Stimulated activated CD8-positive, alpha-beta memory T cell treated with anti-CD3 and anti-CD28 coated beads, Interleukin-7, amount 100 ng/mL, for 24 hours (primary cell): ENCODE results near the gene HEXD.
"Not testable (repeated sequence)": the region's sequence is repeated elsewhere in the genome, so short reads cannot be mapped to it uniquely, and the experiment has no call there.

ENCODE experiments used
- DNase-seq: peaks from one replicate; pipeline ENCODE4 v3.0.0-alpha.2; 2020; ENCODE audit warnings: low read depth

HEXD gene

DNA sequence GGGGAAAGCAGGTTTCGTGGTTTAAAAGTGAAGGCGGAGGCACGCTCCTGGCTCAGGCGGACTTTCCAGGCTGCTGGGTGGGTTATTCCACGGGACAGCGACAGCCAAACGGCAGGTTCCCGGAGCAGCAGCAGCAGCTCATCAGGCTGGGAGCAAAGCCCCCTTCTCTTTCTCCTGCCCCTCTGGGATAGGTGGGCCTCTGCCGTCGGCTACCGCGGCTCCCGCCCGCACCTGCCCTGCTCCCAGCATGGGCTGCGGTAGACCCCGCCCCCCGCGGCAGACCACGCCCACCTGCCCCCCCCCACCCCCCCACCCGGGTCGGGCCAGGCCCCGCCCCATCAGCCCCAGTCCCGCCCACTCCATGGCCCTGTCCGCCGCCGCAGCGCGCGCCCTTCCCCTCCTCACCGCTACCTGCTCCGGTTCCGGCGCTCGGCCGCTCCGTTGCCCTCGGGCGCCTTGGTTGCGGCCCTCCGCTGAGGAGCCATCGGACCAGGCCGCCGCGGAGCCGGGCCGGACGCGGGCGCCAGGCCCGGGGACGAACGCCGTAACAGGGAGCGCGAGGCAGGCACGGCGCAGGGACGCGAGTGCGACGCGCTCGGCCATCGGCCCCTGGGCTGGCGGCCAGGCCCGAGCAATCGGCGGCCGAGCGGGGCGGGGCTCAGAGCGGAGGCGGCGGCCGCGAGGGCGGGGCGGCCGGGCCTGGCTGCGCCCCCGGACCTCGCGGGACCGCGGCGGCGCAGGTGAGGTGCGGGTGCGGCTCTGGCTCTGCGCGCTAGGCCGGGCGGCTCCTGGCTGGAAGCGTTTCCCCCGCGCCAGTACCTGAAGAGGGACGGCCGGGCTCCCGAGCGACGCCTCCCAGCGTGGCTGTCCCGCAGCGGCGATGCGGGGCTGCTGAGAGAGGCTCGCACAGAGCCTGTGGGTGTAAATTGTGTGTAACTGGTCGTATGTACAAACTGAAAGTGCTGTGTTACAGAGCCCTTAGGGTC is at the start of gene HEXD, which contains the start of gene OGFOD3:
HEXD (plus strand) TSS at position 347 of the 986 bp plus-strand sequence. CDS start 1,453 bp downstream, outside the sequence.
OGFOD3 (minus strand) TSS at position 586 of the 986 bp plus-strand sequence; CDS start at position 485, 101 bp downstream.
- DNase-seq = peak; percentile 55

- DNase-seq = no peak
These were observed 48.9 kb upstream of the HEXD start for GRCh38 chr17:82369211-82369610.

DNA sequence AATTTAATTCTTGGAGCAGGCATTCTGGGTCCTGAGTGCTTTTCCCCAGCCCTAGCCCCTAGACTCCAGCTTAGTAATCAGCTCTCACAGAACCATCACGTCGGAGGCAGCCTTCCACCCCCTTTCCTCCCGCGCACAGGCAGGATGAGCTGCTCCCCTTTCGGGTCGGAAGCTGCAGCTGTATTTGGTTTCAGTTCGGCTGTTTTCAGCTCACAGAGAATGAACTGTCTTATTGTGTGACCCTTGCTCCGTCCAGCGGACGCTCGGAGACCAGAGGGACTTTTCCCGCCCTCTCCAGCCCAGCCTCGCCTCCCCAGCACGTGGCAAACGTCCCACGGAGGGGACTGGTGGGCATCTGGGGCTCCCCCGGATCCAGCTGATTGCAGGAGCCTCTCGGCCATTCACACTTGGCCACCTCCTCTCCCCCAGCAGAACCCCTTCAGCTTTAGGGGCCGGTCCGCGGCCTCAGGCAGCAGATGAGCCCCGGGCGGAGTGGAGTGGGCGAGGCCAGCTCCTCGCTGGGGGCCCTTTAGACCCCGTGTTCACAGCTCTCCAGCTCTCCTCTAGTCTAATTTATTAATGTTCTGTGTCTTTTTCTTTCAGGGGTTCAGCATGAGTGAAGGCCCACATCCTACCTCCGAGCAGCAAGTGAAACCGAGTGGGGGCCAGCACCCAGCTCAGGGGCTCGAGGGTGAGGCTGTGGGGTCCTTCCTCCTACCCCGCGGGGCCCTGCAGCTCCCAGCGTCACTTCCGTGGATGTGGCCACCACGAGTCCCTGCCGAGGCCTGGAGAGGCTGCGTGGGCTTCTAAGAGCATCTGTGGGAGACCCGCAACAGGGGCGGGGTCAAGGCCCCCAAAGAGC is 47.4 kb upstream of the HEXD start:
- DNase-seq = no peak

- no peak for DNase-seq
These were observed 46.6 kb upstream of the HEXD start, which contains the start of gene UTS2R for GRCh38 chr17:82371333-82372248. Gene UTS2R (plus strand): TSS chr17:82371765. CDS start chr17:82374325, 2,560 bp downstream.

DNA sequence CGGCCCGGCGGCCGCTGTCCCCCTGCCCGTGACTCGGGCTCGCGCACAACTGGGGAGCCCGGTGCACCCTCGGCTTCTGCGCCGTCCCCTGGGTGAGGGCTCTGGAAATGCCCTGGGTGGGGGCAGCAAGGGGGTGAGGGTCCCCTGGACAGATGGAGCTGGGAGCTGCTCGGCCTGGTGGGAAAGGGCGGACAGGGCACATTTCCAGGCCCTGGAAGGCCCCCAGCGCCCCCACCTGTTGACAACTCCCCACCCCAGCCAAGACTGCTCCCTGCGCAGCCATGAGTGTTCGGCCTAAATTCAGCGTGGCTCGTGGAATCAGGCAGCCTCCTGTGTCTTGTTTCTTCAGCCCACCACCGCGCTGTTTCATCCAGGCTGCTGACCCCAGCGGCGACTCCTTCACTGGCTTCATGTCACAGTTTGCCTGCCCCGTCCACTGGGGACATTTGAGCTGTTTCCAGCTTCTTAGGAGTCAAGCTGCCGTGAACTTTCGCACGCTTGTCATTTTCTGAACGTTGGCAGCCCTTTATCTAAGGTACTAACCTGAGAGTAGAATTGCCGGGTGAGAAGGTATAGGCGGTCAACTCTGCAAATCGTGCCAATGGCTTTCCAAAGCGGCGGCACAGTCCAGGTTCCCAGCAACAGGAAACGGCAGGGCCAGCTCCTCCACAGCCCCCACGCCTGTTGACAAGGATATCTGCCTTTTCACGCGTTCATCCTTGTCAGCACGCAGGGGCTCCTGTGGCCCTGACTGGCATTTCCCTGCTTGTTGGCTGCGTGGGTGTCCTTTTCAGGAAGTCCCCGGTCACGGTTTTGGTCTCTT is 45.7 kb upstream of the HEXD start:
- no peak for DNase-seq

DNA sequence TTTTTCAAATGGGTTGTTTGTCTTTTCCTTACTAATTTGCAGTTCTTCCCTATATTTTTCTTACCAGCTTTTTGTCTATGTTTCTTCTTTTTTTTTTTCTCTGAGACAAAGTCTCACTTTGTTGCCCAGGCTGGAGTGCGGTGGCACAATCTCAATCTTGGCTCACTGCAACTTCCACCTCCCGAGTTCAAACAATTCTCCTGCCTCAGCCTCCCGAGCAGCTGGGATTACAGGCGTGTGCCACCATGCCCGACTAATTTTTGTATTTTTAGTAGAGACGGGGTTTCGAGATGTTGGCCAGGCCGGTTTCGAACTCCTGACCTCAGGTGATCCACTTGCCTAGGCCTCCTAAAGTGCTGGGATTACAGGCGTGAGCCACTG is 45.1 kb upstream of the HEXD start:
- DNase-seq = not testable (repeated sequence)

DNA sequence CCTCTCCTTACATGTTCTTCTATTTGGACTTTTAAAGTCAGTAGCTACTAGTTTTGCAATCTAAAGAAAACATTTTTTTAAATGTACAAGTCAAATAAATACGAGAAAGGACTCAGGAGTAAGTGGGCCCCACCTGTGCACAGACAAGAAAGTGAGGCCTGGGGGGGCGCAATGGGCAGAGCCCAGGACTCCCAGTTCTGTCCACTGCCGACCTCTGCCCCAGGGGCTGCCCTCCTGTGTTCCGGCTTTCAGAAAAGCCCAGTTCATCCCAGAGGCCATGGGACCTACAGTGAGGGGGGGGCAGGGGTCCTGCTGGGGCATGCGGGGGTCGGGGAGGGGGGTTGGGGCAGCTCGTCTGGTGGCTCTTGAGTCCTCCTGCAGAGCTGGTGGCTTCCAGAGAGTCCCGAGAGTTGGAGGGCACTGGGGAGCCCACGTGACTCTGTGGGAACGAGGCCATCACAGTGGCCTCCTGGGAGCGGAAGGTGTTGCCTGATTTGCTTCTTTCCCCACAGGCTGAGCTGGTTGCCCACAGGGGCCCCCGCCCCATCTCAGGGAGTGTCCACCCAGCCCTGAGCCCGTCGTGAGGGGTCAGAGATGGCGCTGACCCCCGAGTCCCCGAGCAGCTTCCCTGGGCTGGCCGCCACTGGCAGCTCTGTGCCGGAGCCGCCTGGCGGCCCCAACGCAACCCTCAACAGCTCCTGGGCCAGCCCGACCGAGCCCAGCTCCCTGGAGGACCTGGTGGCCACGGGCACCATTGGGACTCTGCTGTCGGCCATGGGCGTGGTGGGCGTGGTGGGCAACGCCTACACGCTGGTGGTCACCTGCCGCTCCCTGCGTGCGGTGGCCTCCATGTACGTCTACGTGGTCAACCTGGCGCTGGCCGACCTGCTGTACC is 44.2 kb upstream of the HEXD start:
- no peak for DNase-seq

DNA sequence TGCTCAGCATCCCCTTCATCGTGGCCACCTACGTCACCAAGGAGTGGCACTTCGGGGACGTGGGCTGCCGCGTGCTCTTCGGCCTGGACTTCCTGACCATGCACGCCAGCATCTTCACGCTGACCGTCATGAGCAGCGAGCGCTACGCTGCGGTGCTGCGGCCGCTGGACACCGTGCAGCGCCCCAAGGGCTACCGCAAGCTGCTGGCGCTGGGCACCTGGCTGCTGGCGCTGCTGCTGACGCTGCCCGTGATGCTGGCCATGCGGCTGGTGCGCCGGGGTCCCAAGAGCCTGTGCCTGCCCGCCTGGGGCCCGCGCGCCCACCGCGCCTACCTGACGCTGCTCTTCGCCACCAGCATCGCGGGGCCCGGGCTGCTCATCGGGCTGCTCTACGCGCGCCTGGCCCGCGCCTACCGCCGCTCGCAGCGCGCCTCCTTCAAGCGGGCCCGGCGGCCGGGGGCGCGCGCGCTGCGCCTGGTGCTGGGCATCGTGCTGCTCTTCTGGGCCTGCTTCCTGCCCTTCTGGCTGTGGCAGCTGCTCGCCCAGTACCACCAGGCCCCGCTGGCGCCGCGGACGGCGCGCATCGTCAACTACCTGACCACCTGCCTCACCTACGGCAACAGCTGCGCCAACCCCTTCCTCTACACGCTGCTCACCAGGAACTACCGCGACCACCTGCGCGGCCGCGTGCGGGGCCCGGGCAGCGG is 43.4 kb upstream of the HEXD start:
- DNase-seq = no peak

DNA sequence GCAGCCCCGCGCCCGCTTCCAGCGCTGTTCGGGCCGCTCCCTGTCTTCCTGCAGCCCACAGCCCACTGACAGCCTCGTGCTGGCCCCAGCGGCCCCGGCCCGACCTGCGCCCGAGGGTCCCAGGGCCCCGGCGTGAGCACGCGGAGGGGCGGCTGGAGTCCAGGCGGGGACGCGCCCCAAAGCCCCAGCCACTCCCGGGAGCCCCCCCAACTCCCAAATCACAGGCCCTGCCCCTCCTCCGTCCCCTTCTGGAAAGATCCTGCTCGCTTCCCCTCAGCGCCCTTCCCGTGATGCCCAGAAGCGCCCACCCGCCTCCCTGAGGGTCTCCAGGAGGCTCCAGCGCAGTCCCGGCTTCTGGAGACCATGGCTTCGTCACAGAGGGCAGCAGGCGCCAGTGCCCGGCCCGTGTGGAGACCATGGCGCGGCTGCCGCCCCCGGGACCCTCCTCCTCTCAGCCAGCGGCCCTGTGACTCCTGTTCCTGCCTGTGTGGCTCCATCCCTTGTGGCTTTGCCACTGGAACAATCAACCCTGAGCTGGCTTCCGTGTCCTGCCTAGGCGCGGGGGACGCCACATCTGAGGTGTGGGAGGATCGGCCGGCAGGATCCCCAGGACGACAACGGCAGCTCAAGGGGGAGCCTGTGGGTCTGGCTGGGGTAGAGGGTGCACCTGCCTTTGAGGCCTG is 42.6 kb upstream of the HEXD start:
- no peak for DNase-seq

- DNase-seq = no peak
These were observed 42.0 kb upstream of the HEXD start for GRCh38 chr17:82376042-82376730.

DNA sequence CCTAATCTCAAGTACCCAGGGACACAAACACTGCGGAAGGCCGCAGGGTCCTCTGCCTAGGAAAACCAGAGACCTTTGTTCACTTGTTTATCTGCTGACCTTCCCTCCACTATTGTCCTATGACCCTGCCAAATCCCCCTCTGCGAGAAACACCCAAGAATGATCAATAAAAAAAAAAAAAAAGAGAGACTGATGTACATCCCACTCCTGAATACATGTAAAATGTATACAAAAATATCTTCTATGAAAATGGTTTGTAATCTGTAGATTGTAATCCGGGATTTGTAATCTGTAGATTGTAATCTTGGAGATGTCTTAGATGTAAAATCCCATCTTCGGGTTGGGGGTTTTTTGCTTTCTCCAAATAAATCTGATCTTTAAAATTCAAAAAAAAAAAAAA is 40.9 kb upstream of the HEXD start:
- DNase-seq = not testable (repeated sequence)

DNA sequence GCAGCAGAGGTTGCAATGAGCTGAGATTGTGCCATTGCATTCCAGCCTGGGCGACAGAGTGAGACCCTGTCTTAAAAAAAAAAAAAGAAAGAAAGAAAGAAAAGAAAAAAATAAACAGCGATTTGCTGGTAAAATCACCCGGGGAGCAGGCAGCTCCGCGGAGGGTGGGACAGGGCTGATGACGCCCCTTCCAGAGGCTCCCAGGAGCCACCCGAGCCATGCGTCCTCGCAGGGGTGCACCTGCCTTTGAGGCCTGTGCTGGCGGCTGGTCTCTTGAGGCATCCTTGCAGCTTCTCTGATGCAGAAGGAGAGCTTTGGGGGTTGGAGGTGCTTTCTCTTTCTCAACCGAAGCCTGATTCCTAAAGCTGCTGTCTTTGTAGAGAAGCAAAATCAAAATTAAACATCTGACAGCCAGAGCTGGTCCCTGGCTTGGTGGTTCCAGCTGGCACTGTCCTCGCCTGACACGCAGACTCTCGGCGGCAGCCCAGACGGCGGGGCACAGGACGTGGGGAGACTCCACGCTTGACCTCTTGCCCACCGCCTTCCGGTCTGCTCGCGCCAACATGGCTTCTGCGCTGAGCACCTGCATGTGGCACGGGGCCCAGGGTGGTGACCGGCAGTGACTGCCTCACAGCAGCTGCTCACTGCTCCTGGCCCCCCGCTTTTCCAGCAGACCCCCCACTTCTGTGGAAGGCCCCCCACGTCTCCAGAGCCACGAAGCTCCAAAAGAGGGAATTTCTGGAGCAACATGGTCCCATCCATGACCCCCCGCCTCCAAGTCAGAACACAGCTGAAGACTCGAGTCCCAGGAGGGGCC is 40.0 kb upstream of the HEXD start:
- no peak for DNase-seq

- no peak for DNase-seq
These were observed 39.5 kb upstream of the HEXD start for GRCh38 chr17:82378741-82379021.

- DNase-seq = no peak
These were observed 37.1 kb upstream of the HEXD start for GRCh38 chr17:82380860-82381702.

DNA sequence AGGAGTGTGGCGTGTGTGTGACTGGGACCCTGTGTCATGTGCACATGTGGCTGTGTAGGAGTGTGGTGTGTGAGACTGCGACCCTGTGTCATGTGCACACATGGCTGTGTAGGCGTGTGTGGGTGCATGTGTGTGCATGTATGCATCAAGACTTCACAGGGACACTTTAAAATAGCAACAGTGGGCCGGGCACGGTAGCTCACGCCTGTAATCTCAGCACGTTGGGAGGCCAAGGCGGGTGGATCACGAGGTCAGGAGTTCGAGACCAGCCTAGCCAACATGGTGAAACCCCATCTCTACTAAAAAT is 36.5 kb upstream of the HEXD start:
- not testable (repeated sequence) for DNase-seq
